ENCODE results near the gene PDE3B.
"Not testable (repeated sequence)": the region's sequence is repeated elsewhere in the genome, so short reads cannot be mapped to it uniquely, and the experiment has no call there.

The PDE3B gene

DNA sequence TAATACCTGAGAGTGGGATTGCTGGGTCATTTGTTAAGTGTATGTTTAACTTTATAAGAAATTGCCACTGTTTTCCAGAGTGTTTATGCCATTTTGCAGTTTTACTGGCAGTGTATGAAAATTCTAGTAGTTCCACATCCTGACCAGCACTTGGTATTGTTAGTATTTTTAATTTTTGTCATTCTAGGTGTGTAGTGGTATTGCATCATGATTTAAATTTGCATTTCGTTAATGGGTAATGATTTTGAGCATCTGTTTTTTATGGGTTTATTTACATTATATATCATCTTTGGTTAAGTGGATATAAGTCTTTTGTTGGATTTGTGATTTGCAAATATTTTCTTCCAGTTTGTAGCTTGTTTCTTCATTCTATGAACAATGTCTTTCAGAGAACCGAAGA, 34.7 kb downstream of the PDE3B start:
- DNase-seq = no peak

DNA sequence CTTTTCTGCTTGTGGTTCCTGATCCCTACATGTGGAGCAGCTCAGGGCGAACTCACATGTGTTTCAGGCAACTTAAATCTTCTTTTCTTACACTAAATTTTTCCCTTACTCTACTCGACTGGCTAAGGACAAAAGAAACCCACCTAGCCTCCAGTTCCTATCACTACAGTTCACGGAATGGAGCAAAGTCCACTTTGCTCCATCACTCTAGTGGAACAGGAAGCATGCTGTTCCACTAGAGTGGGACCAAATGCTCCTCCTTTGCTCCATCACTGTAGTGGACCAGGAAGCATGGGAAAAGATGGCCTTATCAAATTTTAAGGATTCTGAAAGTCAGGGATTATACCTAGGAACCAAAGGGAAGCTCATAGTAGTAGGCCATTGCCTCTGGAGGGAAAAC, 36.1 kb downstream of the PDE3B start:
- no peak for DNase-seq

DNA sequence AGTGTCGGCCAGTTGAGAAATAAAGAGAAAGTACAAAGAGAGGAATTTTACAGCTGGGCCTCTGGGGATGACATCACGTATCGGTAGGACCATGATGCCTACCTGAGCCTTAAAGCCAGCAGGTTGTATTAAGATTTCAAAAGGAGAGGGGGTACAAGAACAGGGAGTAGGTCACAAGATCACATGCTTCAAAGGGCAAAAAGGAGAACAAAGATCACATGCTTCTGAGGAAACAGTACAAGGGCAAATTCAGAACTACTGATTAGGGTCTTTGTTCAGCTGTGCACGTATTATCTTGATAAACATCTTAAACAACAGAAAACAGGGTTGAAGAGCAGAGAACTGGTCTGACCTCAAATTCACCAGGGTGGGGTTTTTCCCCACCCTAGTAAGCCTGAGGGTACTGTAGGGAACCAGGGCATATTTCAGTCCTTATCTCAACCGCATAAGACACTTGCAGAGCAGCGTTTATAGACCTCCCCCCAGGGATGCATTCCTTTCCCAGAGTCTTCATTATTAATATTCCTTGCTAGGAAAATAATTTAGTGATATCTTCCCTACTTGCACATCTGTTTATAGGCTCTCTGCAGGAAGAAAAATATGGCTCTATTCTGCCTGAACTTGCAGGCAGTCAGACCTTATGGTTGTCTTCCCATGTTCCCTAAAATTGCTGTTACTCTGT, 40.8 kb downstream of the PDE3B start:
- DNase-seq = not testable (repeated sequence)

DNA sequence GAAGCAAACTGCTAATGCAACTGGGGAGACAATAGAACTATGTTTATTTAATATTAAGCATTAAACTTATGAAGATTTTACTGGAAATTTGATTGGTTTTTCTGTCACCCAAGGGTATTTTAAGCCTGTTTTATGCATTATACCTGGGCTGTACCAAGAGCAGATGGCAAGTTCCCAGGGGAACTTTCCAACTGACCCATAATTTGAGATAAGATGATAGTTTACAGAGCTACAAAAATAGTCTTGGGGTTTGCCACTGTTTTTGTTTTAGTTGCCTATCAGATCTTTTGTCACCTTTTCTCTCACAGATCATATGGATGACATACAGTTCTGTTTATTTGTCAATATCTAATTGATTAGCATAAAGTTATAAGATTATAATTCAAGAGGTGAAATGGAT, 43.9 kb downstream of the PDE3B start:
- DNase-seq = no peak

DNA sequence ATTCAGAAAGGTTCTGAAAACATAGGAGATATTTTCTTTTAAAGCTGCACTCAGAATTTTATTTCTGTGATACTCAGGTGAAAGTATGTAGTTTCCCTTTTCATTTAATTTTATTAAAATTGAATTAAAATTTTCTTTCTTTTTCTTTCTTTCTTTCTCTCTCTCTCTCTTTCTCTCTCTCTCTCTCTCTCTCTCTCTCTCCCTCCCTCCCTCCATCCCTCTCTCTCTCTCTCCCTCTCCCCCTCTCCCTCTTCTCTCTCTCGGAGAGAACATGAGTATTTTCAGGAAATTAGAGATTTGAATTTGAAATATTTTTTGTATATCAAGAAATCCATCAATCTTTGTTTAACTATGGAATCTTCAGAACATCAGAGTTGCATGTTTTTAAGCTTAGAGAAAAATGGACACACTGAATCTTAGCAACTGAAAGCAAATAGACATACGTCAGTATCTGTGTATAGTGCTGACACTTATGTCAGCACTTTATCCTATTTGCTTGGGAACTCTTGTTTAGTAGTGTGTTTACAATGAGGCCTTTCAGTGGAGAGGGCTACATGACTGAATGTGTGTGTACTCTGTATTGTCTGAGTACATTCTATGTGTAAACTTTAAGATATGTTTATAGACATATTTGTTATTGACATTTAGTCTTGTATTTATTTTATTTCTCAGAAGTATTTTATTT, 44.5 kb downstream of the PDE3B start:
- no peak for DNase-seq

DNA sequence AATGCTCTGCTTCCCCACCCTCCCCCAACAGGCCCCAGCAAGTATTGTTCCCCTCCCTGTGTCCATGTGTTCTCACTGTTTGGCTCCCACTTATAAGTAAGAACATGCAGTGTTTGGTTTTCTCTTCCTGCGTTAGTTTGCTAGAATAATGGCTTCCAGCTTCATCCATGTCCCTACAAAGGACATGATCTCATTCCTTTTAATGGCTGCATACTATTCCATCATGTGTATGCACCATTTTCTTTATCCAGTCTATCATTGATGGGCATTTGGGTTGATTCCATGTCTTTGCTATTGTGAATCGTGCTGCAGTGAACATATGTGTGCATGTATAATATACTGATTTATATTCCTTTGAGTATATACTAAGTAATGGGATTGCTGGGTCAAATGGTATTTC, 52.1 kb downstream of the PDE3B start:
- DNase-seq = not testable (repeated sequence)

DNA sequence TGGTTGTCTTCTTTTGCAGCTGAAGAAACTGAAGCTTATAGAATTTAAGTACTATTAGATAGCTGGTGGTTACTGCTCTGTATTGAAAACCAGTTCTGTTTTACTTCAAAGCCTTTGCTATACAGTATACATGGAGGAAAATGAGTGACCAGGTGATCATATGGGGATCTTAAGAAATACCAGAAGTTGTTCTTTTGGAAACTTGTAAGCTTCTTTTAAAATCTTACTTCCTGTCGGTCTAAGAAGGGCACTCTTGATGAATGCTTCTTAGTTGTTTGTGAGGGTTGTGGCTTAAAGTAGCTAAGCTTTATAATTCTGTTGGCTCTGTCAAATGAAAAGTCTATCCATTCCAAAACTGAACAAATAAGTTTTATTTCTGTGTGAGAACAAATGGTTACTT, 55.2 kb downstream of the PDE3B start:
- no peak for DNase-seq

DNA sequence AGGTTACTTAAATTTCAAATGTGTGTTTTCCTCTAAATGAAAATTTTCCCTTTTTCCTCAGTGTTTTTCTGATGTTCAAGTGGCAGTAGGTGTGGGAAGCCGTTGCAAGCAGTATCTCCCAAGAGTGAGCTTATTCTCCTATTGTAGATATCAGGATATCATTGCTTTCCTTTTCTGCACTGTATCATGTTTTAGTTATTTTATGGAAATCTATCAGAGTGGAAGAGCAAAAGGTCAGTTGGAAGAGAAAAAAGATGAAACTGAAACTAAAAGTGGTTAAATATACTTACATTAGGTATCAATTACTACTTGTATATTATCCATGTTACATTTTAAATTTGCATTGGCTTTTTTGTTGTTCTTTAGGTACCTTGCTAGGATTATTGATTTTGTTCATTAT, 57.0 kb downstream of the PDE3B start:
- no peak for DNase-seq

DNA sequence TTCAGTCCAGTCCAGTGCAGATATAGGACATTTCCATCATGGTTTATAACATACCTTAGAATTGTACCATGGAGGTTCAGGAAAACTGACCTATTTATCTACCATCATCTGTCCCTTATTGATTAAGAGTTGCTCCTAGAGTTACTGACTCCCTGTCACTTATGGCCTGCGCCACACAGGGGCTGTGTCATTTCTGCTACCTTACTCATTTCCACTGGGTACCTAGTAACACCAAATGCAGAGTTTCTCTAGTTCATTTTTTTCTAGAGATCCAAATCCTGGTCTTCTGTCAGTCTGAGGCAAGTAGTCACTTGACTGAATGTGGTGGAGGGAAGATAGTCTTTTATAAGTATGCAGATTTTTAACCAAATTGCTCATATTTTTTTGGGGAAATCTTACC, 59.2 kb downstream of the PDE3B start:
- no peak for DNase-seq

DNA sequence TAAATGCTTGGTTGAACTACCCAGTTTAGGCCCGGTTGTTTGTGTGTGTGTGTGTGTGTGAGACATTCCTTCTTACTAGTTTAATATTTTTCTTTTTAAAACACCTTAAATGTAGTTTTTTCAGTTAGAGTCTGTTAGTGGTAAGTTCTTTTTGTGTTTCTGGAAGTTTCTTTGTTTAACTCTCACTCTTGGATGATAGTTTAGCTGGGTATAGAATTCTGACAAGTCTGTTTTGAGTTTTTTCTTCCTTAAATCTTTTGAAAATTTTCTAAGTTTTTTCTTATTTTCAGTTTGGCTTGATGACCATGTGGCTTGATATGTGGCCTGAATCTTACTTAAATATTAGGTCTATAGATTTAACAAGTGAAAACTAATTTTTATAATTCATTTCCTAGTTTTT, 60.1 kb downstream of the PDE3B start:
- no peak for DNase-seq

DNA sequence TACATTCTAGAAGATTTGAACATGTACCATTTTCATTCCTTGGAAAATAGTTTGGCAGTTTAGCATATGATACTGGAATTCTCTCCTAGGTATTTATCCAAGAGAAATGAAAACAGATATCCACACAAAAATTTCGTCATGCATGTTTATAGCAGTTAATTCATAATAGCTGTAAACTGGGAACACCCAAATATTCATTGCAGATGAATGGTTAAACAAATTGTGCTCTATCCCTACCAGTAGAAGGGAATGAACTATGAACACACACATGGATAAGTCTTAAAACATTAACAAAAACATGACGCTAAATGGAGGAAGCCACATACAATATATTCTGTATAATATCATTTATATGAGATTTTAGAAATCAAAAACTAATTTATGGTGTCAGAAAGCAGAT, 61.5 kb downstream of the PDE3B start:
- DNase-seq = no peak

DNA sequence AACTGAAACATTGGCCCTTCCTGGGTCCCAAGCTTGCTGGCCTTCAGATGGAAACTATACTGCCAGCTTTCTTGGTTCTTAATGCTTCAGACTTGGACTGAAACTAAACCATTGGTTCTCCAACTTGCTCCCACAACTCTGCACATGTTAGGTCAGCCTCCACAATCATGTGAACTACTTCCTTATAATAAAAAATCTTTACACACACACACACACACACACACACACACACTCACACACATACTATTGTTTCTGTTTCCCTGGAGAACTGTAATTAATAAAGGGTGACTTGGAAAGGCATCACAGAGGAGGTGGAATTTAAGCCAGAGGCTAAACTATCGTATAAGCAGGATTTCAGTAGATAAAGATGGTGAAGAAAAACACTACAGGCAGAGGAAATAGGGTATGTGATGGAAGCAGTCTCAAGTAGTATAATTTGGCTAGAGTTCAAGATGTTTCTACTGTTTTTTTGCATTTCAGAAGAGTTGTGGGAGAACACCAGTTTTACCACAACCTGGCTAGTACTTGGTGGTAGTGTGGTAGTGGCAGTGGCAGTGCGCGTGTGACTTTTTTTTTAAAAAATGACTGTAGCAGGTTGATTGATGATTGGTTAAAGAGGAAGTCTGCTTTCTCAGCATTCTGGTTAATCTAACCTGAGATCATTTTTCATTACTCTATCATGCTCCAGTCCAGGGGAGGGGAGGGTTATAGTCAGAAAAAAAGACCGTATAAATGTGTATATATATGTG, 70.1 kb downstream of the PDE3B start:
- no peak for DNase-seq

DNA sequence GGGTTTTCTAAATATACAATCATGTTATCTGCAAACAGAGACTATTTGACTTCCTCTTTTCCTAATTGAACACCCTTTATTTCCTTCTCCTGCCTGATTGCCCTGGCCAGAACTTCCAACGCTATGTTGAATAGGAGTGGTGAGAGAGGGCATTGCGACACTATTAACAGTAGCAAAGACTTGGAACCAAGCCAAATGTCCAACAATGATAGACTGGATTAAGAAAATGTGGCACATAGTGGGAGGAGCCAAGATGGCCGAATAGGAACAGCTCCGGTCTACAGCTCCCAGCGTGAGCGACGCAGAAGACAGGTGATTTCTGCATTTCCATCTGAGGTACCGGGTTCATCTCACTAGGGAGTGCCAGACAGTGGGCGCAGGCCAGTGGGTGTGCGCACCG, 72.1 kb downstream of the PDE3B start:
- DNase-seq = not testable (repeated sequence)

DNA sequence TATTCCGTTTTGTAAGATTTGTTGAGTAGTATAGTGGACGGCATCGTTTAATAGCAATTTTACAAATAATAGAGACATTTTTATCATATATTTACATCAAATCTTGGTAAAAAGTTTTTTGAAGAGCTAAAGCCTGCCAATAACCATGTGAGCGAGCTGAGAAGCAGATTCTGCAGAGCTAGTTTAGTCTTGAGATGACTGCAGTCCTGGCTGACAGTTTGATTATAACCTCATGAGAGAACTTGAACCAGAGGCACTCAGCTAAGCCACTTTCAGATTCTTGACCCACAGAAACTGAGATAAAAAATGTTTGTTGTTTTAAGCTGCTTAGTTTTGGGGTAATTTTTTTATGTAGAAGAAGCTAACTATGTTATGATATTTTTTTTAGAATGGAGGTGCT, 78.9 kb downstream of the PDE3B start:
- no peak for DNase-seq

DNA sequence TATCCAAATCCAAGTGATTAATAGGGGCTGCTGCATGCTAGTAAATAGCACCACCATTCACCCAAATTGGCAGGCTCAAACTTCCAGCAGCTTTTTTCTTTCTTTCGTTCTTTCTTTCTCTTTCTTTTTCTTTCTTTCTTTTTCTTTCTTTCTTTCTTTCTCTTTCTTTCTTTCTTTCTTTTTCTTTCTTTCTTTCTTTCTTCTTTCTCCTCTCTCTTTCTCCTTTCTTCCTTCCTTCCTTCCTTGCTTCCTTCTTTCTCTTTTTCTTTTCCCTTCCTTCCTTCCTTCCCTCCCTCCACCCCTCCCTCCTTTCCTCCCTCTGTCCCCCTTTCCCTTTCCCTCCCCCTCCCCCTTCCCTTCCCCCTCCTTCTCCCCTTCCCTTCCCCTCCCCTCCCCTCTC, 81.5 kb downstream of the PDE3B start:
- no peak for DNase-seq

DNA sequence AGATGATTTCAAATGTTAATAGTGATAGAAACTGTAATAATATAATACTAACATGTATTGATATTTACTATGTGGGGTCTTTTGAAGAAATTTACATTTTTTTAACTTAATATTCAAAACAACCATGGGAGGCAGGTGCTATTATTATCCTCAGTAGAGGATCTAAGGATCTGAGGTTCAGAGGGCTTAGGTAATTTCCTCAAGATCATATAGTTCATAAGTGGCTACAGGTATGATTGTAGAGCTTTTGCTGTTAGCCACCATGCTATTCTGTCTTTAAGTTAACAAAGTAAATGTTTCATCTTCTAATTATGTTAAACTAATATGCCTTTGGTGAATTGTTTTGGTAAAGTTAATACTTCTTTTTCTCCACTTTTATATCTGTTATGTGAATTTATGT, 83.6 kb downstream of the PDE3B start:
- DNase-seq = no peak

DNA sequence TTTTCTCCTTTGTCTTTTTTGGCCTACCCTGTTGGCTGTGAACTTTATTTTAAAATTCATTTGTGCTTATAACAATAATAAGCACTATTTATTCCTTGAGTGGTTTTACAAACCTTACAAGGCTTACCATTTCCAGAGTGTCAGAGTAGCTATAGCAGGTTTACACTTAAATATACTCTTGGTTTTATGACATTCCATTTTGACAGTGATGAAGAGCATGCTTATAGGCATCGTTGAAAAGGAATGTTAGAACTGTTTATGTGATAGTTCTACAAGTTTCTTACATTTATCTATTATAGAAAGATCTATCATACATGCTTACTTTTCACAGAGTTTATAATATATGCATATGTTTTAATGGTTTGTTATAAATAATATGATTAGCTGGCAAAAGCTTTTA, 84.1 kb downstream of the PDE3B start:
- no peak for DNase-seq

DNA sequence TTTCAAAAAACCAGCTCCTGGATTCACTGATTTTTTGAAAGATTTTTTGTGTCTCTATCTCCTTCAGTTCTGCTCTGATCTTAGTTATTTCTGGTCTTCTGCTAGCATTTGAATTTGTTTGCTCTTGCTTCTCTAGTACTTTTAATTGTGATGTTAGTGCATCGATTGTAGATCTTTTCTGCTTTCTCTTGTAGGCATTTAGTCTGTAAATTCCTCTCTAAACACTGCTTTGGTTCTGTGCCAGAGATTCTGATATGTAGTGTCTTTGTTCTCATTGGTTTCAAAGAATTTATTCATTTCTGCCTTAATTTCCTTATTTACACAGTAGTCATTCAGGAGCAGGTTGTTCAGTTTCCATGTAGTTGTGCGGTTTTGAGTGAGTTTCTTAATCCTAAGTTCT, 96.9 kb downstream of the PDE3B start:
- not testable (repeated sequence) for DNase-seq

DNA sequence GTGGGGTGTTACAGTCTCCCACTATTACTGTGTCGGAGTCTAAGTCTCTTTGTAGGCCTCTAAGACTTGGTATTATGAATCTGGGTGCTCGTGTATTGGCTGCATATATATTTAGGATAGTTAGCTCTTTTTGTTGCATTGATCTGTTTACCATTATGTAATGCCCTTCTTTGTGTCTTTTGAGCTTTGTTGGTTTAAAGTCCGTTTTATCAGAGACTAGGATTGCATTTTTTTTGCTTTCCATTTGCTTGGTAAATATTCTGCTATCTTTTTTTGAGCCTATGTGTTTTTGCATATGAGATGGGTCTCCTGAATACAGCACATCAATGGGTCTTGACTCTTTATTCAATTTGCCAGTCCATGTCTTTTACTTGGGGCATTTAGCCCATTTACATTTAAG, 97.6 kb downstream of the PDE3B start:
- DNase-seq = no peak

DNA sequence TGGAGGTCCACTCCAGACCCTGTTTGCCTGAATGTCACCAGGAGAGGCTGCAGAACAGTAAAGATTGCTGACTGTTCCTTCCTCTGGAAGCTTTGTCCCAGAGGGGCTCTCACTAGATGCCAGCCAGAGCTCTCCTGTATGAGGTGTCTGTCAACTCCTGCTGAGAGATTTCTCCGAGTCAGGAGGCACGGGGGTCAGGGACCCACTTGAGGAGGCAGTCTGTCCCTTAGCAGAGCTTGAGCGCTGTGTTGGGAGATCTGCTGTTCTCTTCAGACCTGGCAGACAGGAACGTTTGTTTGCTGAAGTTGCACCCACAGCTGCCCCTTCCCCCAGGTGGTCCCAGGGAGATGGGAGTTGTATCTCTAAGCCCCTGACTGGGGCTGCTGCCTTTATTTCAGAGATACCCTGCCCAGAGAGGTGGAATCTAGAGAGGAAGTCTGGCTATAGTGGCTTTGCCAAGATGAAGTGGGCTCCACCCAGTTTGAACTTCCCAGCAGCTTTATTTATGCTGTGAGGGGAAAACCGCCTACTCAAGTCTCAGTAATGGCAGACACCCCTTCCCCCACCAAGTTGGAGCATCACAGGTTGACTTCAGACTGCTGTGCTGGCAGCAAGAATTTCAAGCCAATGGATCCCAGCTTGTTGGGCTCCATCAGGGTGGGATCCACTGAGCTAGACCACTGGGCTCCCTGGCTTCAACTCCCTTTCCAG, 99.4 kb downstream of the PDE3B start:
- DNase-seq = no peak

DNA sequence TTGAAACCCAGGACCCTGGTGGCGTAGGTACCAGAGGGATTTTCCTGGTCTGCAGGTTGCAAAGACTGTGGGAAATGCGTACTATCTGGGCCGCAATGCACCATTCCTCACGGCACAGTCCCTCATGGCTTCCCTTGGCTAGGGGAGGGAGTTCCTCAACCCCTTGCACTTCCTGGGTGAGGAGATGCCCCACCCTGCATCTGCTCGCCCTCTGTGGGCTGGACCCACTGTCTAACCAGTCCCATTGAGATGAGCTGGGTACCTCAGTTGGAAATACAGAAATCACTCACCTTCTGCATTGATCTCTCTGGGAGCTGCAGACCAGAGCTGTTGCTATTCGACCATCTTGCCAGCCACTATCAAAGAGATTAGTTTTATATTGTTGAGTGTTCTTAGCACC, 100.1 kb downstream of the PDE3B start:
- DNase-seq = not testable (repeated sequence)

DNA sequence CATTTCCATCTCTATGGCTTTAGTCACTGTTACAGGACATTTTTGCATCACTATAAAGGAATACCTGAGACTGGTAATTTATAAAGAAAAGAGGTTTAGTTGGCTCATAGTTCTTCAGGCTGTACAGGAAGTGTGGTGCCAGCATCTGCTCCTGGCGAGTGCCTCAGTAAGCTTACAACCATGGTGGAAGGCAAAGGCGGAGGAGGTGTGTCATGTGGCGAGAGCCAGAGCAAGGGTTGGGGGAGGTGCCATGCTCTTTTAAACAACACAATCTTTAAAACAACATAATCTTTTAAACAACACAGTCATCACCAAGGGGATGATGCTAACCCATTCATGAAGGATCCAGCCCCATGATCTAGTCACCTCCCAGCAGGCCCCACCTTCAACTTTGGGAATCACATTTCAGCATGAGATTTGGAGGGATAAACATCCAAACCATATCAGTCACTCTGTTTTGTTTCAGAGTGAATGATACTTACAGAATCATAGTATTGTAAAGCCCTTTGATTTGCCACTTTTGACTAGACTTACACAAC, 103.3 kb downstream of the PDE3B start:
- no peak for DNase-seq

DNA sequence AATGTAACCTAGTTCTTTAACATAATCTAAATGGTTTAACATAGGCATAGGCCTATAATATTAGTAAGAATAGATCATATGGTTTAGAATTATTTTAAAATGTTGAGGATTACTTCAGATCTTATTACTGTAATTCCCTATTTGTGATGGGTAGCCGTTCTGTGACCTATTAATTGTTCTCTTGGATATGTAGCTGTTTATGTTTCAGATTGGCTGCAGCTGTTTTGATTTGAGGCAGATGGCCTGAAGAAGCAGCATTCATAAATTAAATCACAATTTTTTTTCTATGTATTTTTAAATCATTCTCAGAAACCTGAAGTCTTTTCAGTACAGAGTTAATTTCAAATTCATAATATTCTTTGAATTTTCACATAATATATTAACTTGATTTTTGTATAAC, 104.5 kb downstream of the PDE3B start:
- no peak for DNase-seq

Measured in midbrain (tissue), 1 donor.